Measurements from ENCODE around the gene ADH5. TPM values are rescaled to one million over a fixed set of nuclear protein-coding genes. Genes with fewer than 3 reads are reported as not detected.

The ADH5 gene
- total RNA-seq, 2 experiments from 2014 or later = 50.0 to 88.6 TPM

GRCh38 chr4:99058228-99058627, 30.4 kb downstream of the ADH5 start:
- Histone ChIP-seq H4K20me1 (ENCODE audit: insufficient read depth, low read length) (no peaks in the 10 kb centered on the region), H3K9me2 (ENCODE audit: insufficient read depth, low read length) (no peaks in the 10 kb centered on the region), H3K79me2 (ENCODE audit: insufficient read depth, low read depth, low read length) (no peaks in the 10 kb centered on the region), H3K4me3 (ENCODE audit: low read depth, low read length, poor library complexity, severe bottlenecking) (no peak overlapping the region), H2AFZ (ENCODE audit: low read length) (no peak overlapping the region), H3K9me3 (ENCODE audit: low read length) (no peaks in the 10 kb centered on the region), H3K4me1 (ENCODE audit: insufficient read depth, low read length, poor library complexity, severe bottlenecking) (peaks cover 10% of the 10 kb centered on the region), H3K4me2 (ENCODE audit: low read length) (no peak overlapping the region), H3K27ac (ENCODE audit: low read depth, low read length, poor library complexity, severe bottlenecking) (no peak overlapping the region), H3K36me3 (ENCODE audit: insufficient read depth, low read length) (peaks cover 81% of the 10 kb centered on the region)
- ChIA-PET POLR2A (interaction anchor here (1.2 to 1.4 kb wide), 2 partner anchors 10 to 15 kb away, joined by 3 to 4 read pairs; no protein-coding TSS in a partner anchor), CTCF (ENCODE audit: unreplicated experiment) (no interaction called here)
- BruUV-seq (replicated peaks) = no TSS peak
- intact Hi-C loops (cut with micrococcal nuclease; ENCODE audit: unreplicated experiment) = loop anchor here (10.0 kb wide), 1 partner anchor 913 kb away; the partner anchor contains the start of gene STPG2
- TF ChIP-seq, protein P1, sequence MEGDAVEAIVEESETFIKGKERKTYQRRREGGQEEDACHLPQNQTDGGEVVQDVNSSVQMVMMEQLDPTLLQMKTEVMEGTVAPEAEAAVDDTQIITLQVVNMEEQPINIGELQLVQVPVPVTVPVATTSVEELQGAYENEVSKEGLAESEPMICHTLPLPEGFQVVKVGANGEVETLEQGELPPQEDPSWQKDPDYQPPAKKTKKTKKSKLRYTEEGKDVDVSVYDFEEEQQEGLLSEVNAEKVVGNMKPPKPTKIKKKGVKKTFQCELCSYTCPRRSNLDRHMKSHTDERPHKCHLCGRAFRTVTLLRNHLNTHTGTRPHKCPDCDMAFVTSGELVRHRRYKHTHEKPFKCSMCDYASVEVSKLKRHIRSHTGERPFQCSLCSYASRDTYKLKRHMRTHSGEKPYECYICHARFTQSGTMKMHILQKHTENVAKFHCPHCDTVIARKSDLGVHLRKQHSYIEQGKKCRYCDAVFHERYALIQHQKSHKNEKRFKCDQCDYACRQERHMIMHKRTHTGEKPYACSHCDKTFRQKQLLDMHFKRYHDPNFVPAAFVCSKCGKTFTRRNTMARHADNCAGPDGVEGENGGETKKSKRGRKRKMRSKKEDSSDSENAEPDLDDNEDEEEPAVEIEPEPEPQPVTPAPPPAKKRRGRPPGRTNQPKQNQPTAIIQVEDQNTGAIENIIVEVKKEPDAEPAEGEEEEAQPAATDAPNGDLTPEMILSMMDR (conservative IDR thresholded peaks at IDR 0.05; ENCODE audit: low read length) = no peak
- no peak for TF ChIP-seq EZH2phosphoT487 (IDR thresholded peaks at IDR 0.05; ENCODE audit: borderline replicate concordance, low read depth, low read length)
- DNase-seq (ENCODE audit: low spot score) = no peak

GRCh38 chr4:99054428-99054994, 34.1 kb downstream of the ADH5 start:
- intact Hi-C loops (cut with micrococcal nuclease; ENCODE audit: unreplicated experiment) = loop anchor here (10.0 kb wide), 1 partner anchor 910 kb away; the partner anchor contains the start of gene STPG2
- ChIA-PET POLR2A (interaction anchor here (2.0 kb wide), 1 partner anchor 60 kb away, joined by 8 read pairs; no protein-coding TSS in a partner anchor), CTCF (ENCODE audit: unreplicated experiment) (interaction anchor here (0.7 kb wide), 1 partner anchor 783 kb away, joined by 3 read pairs; no protein-coding TSS in a partner anchor)
- H3K9me3 ChIP-seq (ENCODE audit: low read length) = no peaks in the 10 kb centered on the region
- no peak for TF ChIP-seq EZH2phosphoT487 (IDR thresholded peaks at IDR 0.05; ENCODE audit: borderline replicate concordance, low read depth, low read length)
- TF ChIP-seq, protein P1 (conservative IDR thresholded peaks at IDR 0.05; ENCODE audit: low read length) = no peak
- no peaks in the 10 kb centered on the region for H3K9me2 ChIP-seq (ENCODE audit: insufficient read depth, low read length)
- BruUV-seq (replicated peaks) = no TSS peak
- peaks cover 14% of the 10 kb centered on the region for H3K4me1 ChIP-seq (ENCODE audit: insufficient read depth, low read length, poor library complexity, severe bottlenecking)
- DNase-seq (ENCODE audit: low spot score) = no peak
- no peaks in the 10 kb centered on the region for H3K79me2 ChIP-seq (ENCODE audit: insufficient read depth, low read depth, low read length)
- H3K4me2 ChIP-seq (ENCODE audit: low read length) = no peak overlapping the region
- H3K36me3 ChIP-seq (ENCODE audit: insufficient read depth, low read length) = peaks cover 83% of the 10 kb centered on the region
- H3K27ac ChIP-seq (ENCODE audit: low read depth, low read length, poor library complexity, severe bottlenecking) = no peak overlapping the region
- no peaks in the 10 kb centered on the region for H4K20me1 ChIP-seq (ENCODE audit: insufficient read depth, low read length)
- H2AFZ ChIP-seq (ENCODE audit: low read length) = no peak overlapping the region
- H3K4me3 ChIP-seq (ENCODE audit: low read depth, low read length, poor library complexity, severe bottlenecking) = no peak overlapping the region

- H3K27ac ChIP-seq (ENCODE audit: low read depth, low read length, poor library complexity, severe bottlenecking) = no peak overlapping the region
- no peak for TF ChIP-seq EZH2phosphoT487 (IDR thresholded peaks at IDR 0.05; ENCODE audit: borderline replicate concordance, low read depth, low read length)
- TF ChIP-seq, protein P1 (conservative IDR thresholded peaks at IDR 0.05; ENCODE audit: low read length) = no peak
- H3K9me3 ChIP-seq (ENCODE audit: low read length) = no peaks in the 10 kb centered on the region
- no peaks in the 10 kb centered on the region for H3K79me2 ChIP-seq (ENCODE audit: insufficient read depth, low read depth, low read length)
- no peaks in the 10 kb centered on the region for H3K9me2 ChIP-seq (ENCODE audit: insufficient read depth, low read length)
- no peak overlapping the region for H3K4me2 ChIP-seq (ENCODE audit: low read length)
- no peak for DNase-seq (ENCODE audit: low spot score)
- BruUV-seq (replicated peaks) = no TSS peak
- ChIA-PET CTCF (ENCODE audit: unreplicated experiment) (no interaction called here), POLR2A (interaction anchor here (2.0 kb wide), 1 partner anchor 58 kb away, joined by 8 read pairs; no protein-coding TSS in a partner anchor)
- no peak overlapping the region for H2AFZ ChIP-seq (ENCODE audit: low read length)
- H4K20me1 ChIP-seq (ENCODE audit: insufficient read depth, low read length) = no peaks in the 10 kb centered on the region
- peaks cover 14% of the 10 kb centered on the region for H3K4me1 ChIP-seq (ENCODE audit: insufficient read depth, low read length, poor library complexity, severe bottlenecking)
- intact Hi-C loops (cut with micrococcal nuclease; ENCODE audit: unreplicated experiment) = loop anchor here (10.0 kb wide), 1 partner anchor 908 kb away; the partner anchor contains the start of gene STPG2
- peaks cover 83% of the 10 kb centered on the region for H3K36me3 ChIP-seq (ENCODE audit: insufficient read depth, low read length)
- H3K4me3 ChIP-seq (ENCODE audit: low read depth, low read length, poor library complexity, severe bottlenecking) = no peak overlapping the region
Observed at GRCh38 chr4:99052902-99053301, 35.7 kb downstream of the ADH5 start.
